GM12801 (cell line): ENCODE data around the gene BAZ2B.

ENCODE experiments used
- CTCF ChIP-seq: IDR thresholded peaks from one replicate; pipeline ENCODE4 v1.5.1; 2011; ENCODE audit warnings: control low read depth; ENCODE audit not compliant: insufficient read length; ENCODE audit errors: extremely low read depth

Gene BAZ2B

GRCh38 chr2:159633219-159633618 lies 16.9 kb upstream of the BAZ2B start:
- no peak for TF ChIP-seq CTCF

- no peak for TF ChIP-seq CTCF
Observed at GRCh38 chr2:159623436-159623835, 7.1 kb upstream of the BAZ2B start.

- no peak for TF ChIP-seq CTCF
Observed at GRCh38 chr2:159622966-159623365, 6.6 kb upstream of the BAZ2B start.

GRCh38 chr2:159620796-159621195 lies 4.4 kb upstream of the BAZ2B start:
- no peak for TF ChIP-seq CTCF

DNA sequence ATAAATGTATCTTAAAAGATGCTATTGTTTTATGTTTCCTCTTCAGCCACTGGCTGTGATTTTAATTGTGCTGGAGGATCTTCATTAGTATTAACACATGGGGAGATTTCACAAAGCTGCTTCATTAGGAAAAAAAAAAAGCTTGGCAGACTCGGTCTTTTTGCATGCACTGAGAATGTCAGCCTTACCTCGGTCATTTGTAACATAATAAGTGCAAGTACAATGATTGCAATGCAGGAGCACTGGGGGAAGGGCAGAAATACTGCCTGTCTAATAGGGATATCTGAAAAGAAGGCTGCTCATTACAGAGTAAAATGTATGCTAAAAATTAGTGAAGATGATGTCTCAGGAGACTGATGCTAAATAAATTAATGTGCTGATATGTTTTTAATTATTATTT lies 1.3 kb upstream of the BAZ2B start:
- no peak for TF ChIP-seq CTCF

DNA sequence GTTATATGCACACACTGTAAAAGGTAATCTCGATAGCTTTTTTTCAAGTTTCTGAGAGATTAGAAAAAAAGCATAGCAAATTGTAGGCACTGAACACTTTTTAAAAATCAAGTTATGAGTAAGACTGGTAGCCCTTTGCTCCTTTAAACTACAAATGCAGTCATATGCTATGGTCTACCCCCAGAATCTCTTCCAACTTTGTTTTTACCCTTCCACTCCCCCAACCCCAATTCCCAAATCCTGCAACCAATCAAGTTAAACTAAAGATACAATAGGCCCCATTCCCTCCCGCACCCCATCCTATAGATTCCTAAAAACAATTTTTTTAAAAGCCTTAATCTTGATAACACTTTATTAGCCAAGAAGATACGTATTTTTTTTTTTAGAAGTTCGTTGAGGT lies 752 bp upstream of the BAZ2B start:
- no peak for TF ChIP-seq CTCF

DNA sequence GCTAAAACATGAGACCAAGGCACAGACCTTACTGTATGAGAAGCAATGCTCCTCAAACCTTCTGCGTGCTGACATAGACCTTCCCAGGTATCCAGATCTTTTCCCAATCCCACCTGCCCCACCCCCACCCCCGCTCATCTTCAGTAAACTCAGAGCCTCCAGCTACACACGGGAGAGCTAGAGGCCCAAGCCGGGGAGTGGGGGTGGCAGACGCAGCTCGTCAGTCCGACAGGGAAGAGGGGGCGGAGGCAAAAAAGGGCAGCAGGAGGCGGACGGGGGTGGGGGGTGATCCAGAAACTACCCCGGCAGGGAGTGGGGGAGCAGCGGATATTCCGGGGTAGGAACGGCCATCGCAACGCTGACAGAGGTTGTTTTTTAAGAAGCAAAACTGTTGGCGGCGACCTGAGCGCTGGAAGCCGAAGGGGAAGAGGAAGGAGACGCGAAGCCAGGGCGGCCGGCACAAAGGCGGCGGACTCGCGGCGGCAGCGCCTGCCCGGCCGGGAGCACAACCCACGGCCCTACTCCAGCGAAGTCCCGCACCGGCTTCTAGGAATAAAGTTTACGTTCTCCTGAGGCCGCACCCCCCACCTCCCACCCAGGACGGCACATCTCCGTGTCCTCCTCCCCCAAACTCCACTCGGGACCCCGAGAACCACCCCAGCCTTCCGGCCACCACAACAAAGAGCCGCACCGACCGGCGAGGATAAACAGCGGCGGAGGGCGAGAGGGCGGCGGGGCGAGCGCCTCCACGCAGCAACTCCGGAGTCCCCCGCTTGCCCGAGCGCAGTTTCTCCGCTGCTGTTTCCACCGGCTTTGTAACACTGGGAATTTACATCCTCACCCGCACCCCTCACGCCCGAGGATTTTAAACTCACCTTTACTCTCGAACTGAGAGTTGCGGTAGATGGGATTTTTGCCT lies 722 bp downstream of the BAZ2B start:
- TF ChIP-seq CTCF = no peak
